Hypothalamus (tissue), 51 donors: ENCODE data around the gene IL1RAPL1.
A peak's percentile ranks its signal among the peaks of the same experiment; 100 is the strongest.

Source experiments
- DNase-seq, 51 donors: peaks; one replicate each; lab custom pipeline; 2025; lab: John Stamatoyannopoulos, UW

IL1RAPL1 gene

GRCh38 chrX:29382811-29383210 lies 795.6 kb downstream of the IL1RAPL1 start:
- DNase-seq: no peak

DNA sequence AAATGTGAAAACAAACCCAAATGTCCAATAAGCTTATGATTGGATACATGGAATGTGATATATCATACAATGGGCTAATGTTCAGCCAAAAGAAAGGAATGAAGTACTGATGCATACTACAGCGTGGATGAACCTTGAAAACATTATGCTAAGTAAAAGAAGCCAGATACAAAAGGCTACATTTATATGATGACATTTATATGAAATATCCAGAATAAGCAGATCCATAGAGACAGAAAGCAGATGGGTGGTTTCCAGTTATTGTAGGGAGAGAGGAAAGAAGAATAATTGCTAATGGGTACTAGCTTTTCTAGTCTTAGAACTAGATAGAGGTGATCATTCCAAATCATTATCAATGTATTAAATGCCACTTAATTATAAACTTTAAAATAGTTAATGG lies 801.3 kb downstream of the IL1RAPL1 start:
- no peak for DNase-seq

GRCh38 chrX:29397506-29397905 lies 810.3 kb downstream of the IL1RAPL1 start:
- no peak for DNase-seq

GRCh38 chrX:29407357-29407756 lies 820.1 kb downstream of the IL1RAPL1 start:
- DNase-seq: no peak

GRCh38 chrX:29419774-29420553 lies 832.7 kb downstream of the IL1RAPL1 start:
- DNase-seq: no peak

- no peak for DNase-seq
Observed at GRCh38 chrX:29422034-29422433, 834.8 kb downstream of the IL1RAPL1 start.

GRCh38 chrX:29431895-29432294 lies 844.6 kb downstream of the IL1RAPL1 start:
- no peak for DNase-seq

DNA sequence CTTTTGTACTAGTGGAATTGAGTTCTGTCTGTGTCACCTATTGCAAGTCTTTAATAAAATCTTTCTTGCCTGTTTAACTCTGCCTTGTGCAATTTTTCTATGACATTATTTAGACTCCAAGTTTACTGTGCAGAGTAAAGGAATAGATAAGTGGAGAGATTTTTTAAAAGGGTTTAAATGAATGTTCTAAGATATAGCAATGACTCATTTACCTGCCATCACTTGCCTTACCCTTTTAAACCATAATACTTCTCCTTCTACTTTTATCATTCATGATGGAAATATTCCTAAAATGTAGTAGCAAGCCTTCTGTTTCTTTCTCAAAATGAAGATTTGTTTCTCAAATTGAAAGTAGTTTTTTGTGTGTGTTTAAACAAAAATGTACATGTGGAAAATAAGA lies 845.3 kb downstream of the IL1RAPL1 start:
- DNase-seq: no peak

- no peak for DNase-seq
Observed at GRCh38 chrX:29434939-29435338, 847.7 kb downstream of the IL1RAPL1 start.

DNA sequence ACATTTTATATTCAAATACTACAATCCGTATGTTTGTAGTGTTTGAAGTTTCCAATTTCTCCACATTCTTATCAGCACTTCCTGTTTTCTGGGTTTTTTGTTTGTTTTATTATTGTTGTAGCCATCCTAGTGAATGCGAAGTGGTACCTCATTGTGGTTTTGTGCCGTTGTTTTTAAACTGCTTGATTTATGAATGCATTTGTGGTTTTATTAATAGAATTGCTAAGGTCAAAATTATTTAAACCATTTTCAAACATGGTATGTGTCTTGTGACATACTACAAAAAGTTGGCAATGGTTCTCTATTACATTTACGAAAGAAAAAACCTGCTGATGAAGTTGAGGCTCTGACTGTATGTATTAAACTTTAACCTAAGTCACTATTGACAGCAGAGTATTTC lies 848.1 kb downstream of the IL1RAPL1 start:
- DNase-seq: no peak

GRCh38 chrX:29447867-29448266 lies 860.6 kb downstream of the IL1RAPL1 start:
- no peak for DNase-seq

DNA sequence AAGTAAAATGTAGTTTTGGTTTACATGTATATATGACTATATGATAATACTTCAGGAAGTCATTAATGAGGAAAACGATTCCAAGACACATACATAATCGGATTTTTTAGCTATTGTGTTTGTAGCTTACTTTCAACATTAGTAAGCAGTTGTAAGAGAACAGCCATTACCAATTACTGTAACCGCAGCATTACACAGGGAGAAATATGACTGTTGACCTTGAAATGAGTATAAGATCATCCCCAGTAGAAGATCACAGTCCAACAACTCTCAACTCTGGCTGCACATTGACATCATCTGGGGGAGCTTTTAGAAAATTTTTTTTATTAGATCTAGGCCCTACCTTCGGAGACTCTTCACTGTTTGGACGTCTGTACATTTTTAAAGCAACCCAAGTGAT lies 866.1 kb downstream of the IL1RAPL1 start:
- DNase-seq: no peak

DNA sequence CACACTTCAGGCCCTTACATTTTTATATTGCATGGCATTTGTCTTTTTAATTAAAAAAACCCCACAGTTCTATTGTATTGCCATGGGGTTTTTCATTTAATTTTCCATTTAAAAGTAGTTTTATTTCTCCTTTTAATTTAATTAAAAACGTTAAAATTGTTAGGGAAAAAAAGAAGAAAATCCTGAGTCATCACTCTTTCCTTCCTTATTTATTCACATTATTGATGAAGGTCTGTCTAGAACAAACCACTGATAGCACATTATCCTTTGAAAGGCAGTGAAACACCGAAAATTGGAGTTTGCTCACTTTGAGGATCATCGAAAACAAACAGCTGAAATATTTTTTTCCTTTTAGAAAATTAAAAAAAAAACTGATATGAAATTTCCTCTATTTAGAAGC lies 868.5 kb downstream of the IL1RAPL1 start:
- DNase-seq: no peak

GRCh38 chrX:29461039-29461438 lies 873.8 kb downstream of the IL1RAPL1 start:
- DNase-seq: no peak

DNA sequence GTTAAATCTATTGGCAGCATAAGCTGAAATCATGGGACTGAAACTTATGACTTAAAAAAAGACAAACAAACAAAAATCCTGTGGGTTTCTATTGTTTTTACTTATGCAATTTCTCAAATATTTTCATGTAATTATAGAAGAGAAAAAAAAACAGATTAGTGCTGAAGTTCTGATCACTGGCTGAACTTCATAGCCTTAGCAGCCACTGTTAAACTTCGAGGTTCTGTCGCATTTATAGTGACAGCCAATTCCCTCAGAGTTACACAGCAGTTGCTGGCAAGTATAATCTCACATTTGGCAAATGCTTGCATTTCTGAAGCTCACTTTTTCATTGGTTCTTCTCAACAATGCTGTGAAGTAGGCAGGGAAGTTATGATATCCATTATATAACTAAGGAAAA lies 879.2 kb downstream of the IL1RAPL1 start:
- no peak for DNase-seq

DNA sequence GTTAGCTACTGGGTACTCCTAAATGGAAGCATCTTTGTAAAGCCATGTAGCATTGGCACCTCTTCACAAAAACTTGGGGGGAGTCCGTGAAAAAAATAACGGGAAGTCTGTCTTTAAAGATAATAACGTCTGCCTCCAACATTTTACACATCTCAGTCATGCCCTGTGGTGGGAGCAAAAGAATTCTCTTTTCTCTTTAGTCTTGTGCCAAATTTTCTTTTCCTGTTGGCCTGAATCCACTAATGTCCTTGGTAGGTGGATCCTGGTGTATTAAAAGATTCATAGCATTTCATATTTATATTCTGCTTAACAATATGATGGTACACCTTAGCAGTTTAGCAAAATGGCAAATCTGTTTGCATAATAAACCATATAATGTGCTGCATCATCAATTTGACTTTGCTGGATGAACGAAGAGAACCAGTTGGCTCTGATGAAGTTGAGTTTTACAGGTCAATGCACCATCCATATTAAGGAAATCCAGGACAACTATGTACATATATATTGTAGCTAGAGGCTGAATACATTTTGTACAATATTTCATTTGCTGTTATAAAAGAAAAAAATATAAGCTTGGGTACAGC lies 881.8 kb downstream of the IL1RAPL1 start:
- no peak for DNase-seq

DNA sequence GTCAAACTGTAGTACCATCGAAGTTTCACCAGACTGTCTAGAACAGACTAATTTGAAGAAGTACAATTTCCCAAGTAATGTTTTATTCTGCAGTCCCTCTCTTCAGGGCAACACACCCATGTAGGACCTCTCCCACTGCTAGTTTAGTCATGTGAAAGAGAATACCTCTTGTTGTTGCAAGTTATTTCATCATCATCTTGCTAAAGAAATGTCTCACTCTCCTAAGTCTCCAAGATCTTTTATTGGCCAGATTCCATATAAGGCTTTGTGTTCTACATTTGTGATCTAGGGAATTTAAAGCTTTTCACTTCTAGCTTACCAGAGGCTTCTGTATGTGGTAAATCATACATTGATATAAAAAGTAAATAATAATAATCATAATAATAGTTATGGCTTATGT lies 882.8 kb downstream of the IL1RAPL1 start:
- no peak for DNase-seq

- no peak for DNase-seq
Observed at GRCh38 chrX:29471829-29472228, 884.6 kb downstream of the IL1RAPL1 start.

- no peak for DNase-seq
Observed at GRCh38 chrX:29477878-29478277, 890.6 kb downstream of the IL1RAPL1 start.

GRCh38 chrX:29478336-29479069 lies 891.3 kb downstream of the IL1RAPL1 start:
- DNase-seq: peak in 1 of 51 donors; percentile 0

GRCh38 chrX:29487214-29487613 lies 900.0 kb downstream of the IL1RAPL1 start:
- DNase-seq: no peak

DNA sequence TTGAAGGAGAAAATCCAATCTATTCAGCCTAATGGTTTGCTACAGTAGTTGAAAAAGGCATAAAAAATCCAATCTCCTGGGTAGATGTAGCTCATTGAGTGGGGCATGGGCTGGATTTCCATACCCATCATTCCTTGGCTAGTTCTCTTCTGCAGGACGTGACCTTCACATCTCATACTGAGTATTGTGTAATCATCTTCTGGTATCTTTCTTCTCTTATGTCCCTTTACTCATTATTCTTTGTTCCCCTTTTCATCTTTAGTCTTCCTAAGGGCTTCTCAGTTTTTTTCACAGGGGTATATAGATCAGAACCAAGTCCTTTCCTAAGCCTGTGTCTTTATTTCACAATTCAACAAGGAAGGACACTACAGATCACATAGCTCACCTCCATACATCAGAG lies 900.5 kb downstream of the IL1RAPL1 start:
- no peak for DNase-seq
